Neutrophil (primary cell): ENCODE data around the gene DCP1B.

Experiments used
- H3K27ac ChIP-seq: fragments of 200-600 bp; sonication (generic); 2 replicates; pipeline ENCODE4 v1.5.1; 2016; ENCODE audit warnings: mild to moderate bottlenecking, moderate library complexity
- H3K27me3 ChIP-seq: fragments of 200-600 bp; sonication (generic); 2 replicates; pipeline ENCODE4 v1.6.0; 2016; ENCODE audit warnings: mild to moderate bottlenecking
- H3K36me3 ChIP-seq: fragments of 200-600 bp; sonication (generic); 2 replicates; pipeline ENCODE4 v1.5.1; 2017
- H3K4me1 ChIP-seq, 2 experiments: fragments of 200-600 bp in 1 of 2; sonication (generic) in 1 of 2; 1 replicate in 1 of 2; 2 replicates in 1 of 2; pipeline versions ENCODE4 v1.5.1 to v1.6.1; 2013 to 2016; ENCODE audit warnings: low read depth in 1 of 2, low read length in 1 of 2, mild to moderate bottlenecking in 1 of 2, moderate library complexity in 1 of 2; ENCODE audit not compliant: control insufficient read depth in 1 of 2, insufficient read depth in 1 of 2
- H3K4me3 ChIP-seq, 2 experiments: fragments of 200-600 bp in 1 of 2; sonication (generic) in 1 of 2; 1 replicate in 1 of 2; 2 replicates in 1 of 2; pipeline ENCODE4 v1.5.1; 2013 to 2016; ENCODE audit warnings: low read depth in 1 of 2, low read length in 1 of 2, mild to moderate bottlenecking in 1 of 2, moderate library complexity in 1 of 2
- H3K9me3 ChIP-seq: fragments of 200-600 bp; sonication (generic); 2 replicates; pipeline ENCODE4 v1.5.1; 2016
- TF ChIP-seq, protein P1 (sequence below): fragments of 200-600 bp; sonication (generic); IDR thresholded peaks from 2 replicates; pipeline ENCODE4 v1.5.1; 2016; ENCODE audit warnings: antibody characterized with exemption

The DCP1B gene

DNA sequence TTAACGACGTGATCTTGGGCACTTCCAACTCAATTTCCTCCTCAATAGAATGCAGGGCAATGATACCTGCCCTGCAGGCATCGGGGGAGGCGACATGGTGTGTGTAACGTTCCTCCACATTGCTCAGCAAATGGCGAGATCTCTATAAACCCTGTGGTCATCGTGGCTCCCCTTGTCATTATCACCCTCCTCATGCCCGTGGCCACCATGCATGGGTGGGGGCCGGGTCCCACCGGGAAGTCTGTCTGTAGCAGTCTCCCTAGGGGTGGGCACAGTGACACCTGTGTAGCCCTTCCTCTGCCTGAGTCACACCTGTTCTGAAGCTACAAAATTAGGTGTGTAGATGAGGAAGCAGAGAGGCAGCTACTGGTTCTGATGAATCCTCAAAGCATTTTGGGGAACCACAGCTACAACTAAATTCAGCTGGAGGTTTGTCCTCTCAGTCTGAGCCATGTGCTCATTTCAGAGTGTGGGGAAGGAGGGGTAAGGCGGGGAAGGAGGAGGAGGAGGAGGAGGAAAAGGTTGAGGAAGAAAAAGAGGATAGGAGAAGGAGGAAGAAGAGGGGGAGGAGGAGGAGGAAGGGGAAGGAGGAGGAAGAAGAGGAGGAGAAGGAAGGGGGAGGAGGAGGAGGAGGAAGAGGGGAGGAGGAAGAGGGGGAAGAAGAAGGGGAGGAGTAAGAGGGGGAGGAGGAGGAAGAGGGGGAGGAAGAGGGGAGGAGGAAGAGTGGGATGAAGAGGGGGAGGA is 74.8 kb downstream of the DCP1B start:
- no peaks in the 10 kb centered on the region for H3K9me3 ChIP-seq

DNA sequence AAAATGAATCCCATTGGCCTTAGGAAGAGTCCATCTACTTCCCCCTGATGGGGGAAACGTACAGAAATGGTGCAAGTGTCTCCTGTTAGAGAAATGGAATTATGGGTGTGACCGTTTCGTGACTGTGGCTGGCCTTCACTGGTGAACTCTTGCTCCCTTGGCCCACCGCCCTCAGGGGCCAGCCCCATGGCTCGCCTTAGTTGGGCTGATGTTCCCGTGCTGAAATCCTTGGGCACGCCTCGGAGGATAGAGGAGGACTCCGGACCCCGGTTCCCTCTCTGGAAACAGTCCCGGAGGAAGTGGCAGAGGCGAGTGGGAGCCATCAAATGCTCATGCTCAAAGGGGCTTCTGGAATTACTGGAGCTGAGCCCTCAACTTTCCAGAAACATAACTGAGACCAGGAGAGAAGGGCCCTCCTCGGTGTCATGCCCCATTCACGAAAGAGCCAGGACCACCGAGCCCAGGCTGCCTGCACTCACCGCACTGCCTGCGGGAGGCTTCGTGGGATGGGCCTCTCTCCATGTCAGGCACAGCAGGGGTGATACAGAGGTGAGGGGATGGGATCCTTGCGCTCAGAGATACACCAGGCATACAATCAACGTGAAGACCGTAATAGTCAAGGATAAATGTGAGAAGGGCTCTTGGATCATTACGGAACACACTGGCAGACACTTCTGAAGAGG is 75.7 kb downstream of the DCP1B start:
- peaks cover 9 to 23% of the 10 kb centered on the region in 2 experiments for H3K4me1 ChIP-seq
- peak overlapping the region; percentile 71 for H3K27ac ChIP-seq
- TF ChIP-seq, protein P1, sequence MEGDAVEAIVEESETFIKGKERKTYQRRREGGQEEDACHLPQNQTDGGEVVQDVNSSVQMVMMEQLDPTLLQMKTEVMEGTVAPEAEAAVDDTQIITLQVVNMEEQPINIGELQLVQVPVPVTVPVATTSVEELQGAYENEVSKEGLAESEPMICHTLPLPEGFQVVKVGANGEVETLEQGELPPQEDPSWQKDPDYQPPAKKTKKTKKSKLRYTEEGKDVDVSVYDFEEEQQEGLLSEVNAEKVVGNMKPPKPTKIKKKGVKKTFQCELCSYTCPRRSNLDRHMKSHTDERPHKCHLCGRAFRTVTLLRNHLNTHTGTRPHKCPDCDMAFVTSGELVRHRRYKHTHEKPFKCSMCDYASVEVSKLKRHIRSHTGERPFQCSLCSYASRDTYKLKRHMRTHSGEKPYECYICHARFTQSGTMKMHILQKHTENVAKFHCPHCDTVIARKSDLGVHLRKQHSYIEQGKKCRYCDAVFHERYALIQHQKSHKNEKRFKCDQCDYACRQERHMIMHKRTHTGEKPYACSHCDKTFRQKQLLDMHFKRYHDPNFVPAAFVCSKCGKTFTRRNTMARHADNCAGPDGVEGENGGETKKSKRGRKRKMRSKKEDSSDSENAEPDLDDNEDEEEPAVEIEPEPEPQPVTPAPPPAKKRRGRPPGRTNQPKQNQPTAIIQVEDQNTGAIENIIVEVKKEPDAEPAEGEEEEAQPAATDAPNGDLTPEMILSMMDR = no peak
- H3K27me3 ChIP-seq = peaks cover 13% of the 10 kb centered on the region
- H3K9me3 ChIP-seq = no peaks in the 10 kb centered on the region
- H3K4me3 ChIP-seq = no peak overlapping the region
- no peaks in the 10 kb centered on the region for H3K36me3 ChIP-seq

More for the DNA sequence above, 74.8 kb downstream of the DCP1B start:
- Histone ChIP-seq H3K27ac (peak overlapping the region; percentile 71), H3K36me3 (no peaks in the 10 kb centered on the region), H3K4me3 (no peak overlapping the region), H3K27me3 (peaks cover 13% of the 10 kb centered on the region), H3K4me1 (peaks cover 9 to 21% of the 10 kb centered on the region in 2 experiments)
- TF ChIP-seq, protein P1 = no peak

DNA sequence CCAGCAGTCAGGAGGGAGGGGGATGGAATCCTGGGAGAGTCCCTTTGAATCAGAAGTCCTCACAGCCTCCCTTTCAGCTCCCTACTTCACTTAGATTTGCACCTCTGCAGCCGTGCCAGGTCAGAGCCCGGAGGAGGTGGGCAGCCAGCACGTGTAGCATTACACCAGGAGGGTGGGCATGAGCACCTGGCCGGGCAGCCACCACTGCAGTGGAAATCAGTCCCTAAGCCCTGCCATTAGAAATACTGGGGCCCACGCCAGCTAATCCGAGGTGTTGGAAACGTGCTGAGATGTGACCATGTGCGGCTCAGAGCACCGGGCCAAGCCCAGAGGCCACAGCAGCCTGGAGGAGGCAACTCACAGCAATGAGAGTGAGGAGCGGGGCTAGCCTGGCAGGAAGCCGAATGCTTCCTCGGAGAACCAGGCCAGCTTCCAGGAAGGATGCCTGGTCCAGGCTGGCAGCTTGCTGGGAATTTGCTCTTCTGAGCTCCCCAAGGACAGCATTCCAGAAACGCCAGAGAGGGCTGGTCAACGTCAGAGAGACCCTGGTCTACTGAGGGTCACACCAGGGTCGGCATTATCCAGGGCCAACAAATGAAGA is 76.4 kb downstream of the DCP1B start:
- TF ChIP-seq, protein P1 = no peak
- Histone ChIP-seq H3K27ac (no peak overlapping the region), H3K4me1 (peaks cover 9 to 23% of the 10 kb centered on the region in 2 experiments), H3K27me3 (peaks cover 13% of the 10 kb centered on the region), H3K36me3 (no peaks in the 10 kb centered on the region), H3K4me3 (no peak overlapping the region), H3K9me3 (no peaks in the 10 kb centered on the region)

DNA sequence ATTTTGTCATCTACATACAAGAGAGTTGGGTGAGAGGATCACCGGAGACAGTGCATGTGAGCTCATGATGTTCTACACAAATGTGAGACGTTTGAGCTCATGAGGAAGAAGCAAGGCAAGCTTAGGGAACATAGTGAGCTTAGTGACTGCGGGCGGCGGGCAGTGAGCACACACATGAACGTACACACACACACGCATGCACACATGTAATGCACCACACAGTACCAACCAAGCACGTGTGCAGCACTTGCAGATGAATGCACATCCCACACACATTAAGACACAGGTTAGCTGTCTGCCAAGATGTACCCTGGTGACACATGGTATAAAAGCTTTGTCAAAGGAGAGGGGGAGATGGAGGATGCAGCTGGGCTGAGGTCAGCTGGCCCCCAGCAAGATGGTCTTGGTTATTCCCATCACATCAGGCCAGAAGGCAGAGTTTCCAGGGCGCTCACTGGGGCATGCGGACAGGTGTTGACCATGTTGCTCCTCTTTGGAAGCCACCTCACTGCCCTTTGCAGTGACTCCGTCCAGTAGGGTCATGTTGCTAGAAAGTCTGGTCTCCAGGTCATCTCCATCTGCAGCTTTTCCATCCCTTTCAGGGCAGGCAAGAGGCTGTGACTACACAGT is 77.1 kb downstream of the DCP1B start:
- Histone ChIP-seq H3K9me3 (no peaks in the 10 kb centered on the region), H3K27ac (no peak overlapping the region), H3K4me1 (peaks cover 9 to 23% of the 10 kb centered on the region in 2 experiments), H3K27me3 (peaks cover 7% of the 10 kb centered on the region), H3K36me3 (no peaks in the 10 kb centered on the region), H3K4me3 (no peak overlapping the region)
- TF ChIP-seq, protein P1 = no peak

DNA sequence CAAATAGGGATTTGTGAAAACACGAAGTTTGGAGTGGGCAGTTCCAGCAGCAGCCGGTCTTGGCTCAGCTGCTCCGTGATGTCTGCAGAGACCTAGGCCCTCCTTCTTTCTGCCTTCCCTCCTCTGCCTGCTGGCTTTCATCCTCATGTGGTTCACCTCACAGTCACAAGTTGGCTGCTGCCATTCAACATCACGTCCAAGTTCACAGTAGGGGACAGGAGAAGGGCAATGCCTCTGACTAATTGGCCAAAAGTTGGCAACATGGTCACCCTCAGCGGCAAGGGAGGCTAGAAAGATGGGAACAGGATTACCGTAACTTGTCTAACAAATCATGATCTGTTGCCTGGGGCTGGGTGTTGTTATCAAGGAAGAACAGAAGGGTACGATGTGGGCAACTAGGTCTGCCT is 78.0 kb downstream of the DCP1B start:
- Histone ChIP-seq H3K4me1 (peaks cover 9 to 23% of the 10 kb centered on the region in 2 experiments), H3K36me3 (no peaks in the 10 kb centered on the region), H3K9me3 (no peaks in the 10 kb centered on the region), H3K4me3 (no peak overlapping the region), H3K27ac (no peak overlapping the region), H3K27me3 (no peaks in the 10 kb centered on the region)
- TF ChIP-seq, protein P1 = no peak
